AG04450 (cell line): ENCODE data around the gene KRT3. TPM values are rescaled to one million over a fixed set of nuclear protein-coding genes. Genes with fewer than 3 reads are reported as not detected.

Experiments
- CTCF ChIA-PET: fragments of 300-600, 350-600 bp; formaldehyde crosslinking; extraction: SDS; loops from one replicate; lab custom pipeline; 2022; ENCODE audit warnings: antibody characterized with exemption, inconsistent platforms; lab: Charles Lee
- POLR2A ChIA-PET: fragments of 350-600 bp; formaldehyde crosslinking; extraction: SDS; loops from one replicate; lab custom pipeline; 2021; ENCODE audit warnings: antibody characterized with exemption, inconsistent platforms; lab: Yijun Ruan, JAX
- DNase-seq: peaks from one replicate; pipeline ENCODE4 v3.0.0-alpha.2; 2011; ENCODE audit warnings: low read depth, low spot score
- H3K27ac ChIP-seq: one replicate; pipeline ENCODE4 v1.5.1; 2012; ENCODE audit warnings: low read depth, low read length, control low read depth
- H3K27me3 ChIP-seq: one replicate; pipeline ENCODE4 v1.6.0; 2012; ENCODE audit warnings: low read length; ENCODE audit not compliant: control insufficient read depth, insufficient read depth
- H3K4me3 ChIP-seq: 2 replicates; pipeline ENCODE4 v1.5.1; 2011; ENCODE audit warnings: mild to moderate bottlenecking, low read depth, low read length, control low read depth
- H3K9me3 ChIP-seq: 2 replicates; pipeline ENCODE4 v1.5.1; 2012; ENCODE audit warnings: low read length; ENCODE audit not compliant: control insufficient read depth, insufficient read depth
- polyA plus RNA-seq: library from polyadenylated mRNA; depleted of rRNA; stranded (reverse); fragments of >200 nt; gene quantifications from 2 replicates; pipeline ENCODE4 v1.2.3, GENCODE V29; 2011
- TF ChIP-seq, protein P1 (sequence below): IDR thresholded peaks from 2 replicates; pipeline ENCODE4 v1.5.1; 2011; ENCODE audit warnings: low read depth, low read length, control low read depth, inconsistent platforms

The KRT3 gene
- polyA plus RNA-seq, 1 experiment = not detected

DNA sequence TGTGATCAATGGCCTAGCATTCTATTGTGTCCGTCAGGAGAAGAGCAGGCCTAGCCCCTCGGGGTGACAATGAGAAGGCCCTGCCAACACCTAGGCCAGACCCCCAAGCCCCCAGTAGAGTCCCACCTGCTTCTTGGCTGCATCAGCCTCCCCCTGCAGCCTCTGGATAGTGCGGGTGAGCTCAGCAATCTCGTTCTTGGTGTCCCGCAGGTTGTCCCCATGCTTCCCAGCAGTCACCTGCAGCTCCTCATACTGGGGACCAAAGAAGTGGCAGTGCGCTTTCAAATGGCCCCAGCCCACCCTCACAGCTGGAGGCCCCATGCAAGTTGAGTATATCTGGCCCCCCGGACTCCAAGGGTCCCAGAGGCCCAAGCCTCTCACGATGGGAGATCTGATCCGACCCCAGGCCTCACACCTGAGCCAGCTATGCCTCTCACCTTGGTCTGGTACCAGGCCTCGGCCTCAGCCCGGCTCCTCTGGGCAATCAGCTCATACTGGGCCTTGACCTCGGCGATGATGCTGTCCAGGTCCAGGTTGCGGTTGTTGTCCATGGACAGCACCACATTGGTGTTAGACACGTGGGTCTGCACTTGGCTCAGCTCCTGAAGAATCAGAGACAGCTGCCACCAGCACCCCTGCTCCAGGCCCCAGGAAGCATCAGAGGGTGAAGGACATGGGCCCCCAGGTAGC lies 28.0 kb upstream of the KRT3 start:
- CTCF ChIA-PET = no interaction called here

DNA sequence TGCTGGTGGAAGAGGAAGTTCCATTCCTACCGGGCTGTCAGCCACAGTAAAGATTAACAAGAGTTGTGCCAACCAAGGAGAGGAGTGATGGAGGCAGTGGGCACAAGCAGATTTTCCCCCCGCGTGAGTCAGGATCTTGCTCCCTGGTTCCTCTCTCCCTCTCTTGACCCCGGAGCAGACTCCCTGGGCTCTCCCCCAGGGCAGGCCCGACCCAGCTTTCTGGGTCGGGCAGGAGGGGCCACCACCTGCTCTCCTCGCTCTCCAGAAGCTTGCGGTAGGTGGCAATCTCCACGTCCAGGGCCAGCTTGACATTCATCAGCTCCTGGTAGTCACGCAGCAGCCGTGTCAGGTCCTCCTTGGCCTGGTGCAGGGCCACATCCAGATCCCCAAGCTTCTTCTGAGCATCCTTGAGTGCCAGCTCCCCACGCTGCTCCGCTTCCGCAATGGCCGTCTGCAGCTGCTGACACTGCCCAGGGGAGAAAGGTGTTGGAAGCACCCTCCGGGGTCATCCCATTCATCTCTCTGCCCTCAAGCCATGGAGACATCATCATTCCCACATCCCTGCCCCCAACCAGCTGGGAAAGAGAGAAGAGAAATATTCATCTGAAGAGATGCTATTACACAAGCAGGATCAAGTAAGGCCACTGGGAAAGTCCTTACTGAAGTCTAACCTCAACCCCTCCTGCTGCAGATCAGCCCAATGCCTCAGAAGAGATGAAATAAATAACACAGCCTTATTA lies 27.0 kb upstream of the KRT3 start:
- peaks cover 18% of the 10 kb centered on the region for H3K27me3 ChIP-seq
- no peak overlapping the region for H3K4me3 ChIP-seq
- DNase-seq = no peak
- TF ChIP-seq, protein P1, sequence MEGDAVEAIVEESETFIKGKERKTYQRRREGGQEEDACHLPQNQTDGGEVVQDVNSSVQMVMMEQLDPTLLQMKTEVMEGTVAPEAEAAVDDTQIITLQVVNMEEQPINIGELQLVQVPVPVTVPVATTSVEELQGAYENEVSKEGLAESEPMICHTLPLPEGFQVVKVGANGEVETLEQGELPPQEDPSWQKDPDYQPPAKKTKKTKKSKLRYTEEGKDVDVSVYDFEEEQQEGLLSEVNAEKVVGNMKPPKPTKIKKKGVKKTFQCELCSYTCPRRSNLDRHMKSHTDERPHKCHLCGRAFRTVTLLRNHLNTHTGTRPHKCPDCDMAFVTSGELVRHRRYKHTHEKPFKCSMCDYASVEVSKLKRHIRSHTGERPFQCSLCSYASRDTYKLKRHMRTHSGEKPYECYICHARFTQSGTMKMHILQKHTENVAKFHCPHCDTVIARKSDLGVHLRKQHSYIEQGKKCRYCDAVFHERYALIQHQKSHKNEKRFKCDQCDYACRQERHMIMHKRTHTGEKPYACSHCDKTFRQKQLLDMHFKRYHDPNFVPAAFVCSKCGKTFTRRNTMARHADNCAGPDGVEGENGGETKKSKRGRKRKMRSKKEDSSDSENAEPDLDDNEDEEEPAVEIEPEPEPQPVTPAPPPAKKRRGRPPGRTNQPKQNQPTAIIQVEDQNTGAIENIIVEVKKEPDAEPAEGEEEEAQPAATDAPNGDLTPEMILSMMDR = no peak
- no peak overlapping the region for H3K27ac ChIP-seq
- H3K9me3 ChIP-seq = no peaks in the 10 kb centered on the region
- CTCF ChIA-PET = no interaction called here
- POLR2A ChIA-PET = no interaction called here

More for the DNA sequence above, 28.0 kb upstream of the KRT3 start:
- TF ChIP-seq, protein P1 = no peak
- Histone ChIP-seq H3K27ac (no peak overlapping the region), H3K4me3 (no peak overlapping the region), H3K27me3 (peaks cover 11% of the 10 kb centered on the region), H3K9me3 (no peaks in the 10 kb centered on the region)
- no peak for DNase-seq
- POLR2A ChIA-PET = no interaction called here

DNA sequence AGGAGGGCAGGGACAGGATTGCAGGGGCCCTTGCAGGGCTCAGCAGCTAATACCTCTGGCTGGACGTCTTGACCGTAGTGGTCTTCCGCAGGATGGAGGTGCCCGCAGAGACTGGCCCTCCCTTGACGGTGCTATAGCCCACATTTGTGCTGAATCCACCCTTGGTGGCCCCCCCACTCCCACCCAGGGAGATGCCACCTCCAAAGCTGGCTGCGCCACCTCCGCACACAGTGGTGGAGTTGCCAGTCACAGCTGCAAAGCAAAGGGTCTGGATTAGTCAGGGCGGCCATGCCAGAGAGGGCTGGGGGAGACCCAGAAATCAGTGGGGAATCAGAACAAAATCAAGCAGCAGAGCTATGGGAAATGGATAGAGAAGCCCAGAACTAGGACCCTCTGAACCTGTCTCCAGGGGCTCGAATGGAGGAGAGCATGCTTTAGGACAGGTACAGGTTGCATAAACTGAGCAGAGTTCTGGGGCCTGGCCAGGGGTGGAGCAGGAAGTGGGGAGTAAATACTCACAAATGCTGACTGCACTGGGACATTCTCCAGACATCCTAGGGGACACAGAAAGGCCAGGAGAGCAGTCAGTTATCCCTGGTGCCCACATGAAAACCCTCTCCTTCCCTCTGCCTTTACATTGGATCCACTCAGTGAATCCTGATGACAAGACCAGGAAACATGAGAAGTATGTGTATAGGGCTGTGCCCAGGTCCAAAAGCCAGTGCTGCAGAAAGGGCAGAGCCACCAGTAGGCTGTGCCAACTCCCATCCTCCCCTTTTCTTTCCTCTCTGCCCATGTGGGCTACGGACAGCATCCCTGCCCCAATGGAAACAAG lies 26.1 kb upstream of the KRT3 start:
- TF ChIP-seq, protein P1 = no peak
- POLR2A ChIA-PET = no interaction called here
- H3K27ac ChIP-seq = no peak overlapping the region
- no peaks in the 10 kb centered on the region for H3K9me3 ChIP-seq
- CTCF ChIA-PET = no interaction called here
- peaks cover 18% of the 10 kb centered on the region for H3K27me3 ChIP-seq
- no peak overlapping the region for H3K4me3 ChIP-seq
- DNase-seq = no peak

GRCh38 chr12:52821071-52821730 lies 25.3 kb upstream of the KRT3 start:
- POLR2A ChIA-PET = no interaction called here
- CTCF ChIA-PET = no interaction called here
- Histone ChIP-seq H3K4me3 (no peak overlapping the region), H3K27me3 (peaks cover 18% of the 10 kb centered on the region), H3K27ac (no peak overlapping the region), H3K9me3 (no peaks in the 10 kb centered on the region)
- TF ChIP-seq, protein P1 = no peak
- no peak for DNase-seq
